ENCODE data around the gene RNU6-9. TPM values are rescaled to one million over a fixed set of nuclear protein-coding genes. Genes with fewer than 3 reads are reported as not detected.

Gene RNU6-9
- total RNA-seq, 1 donor from 2014 or later: not detected

GRCh38 chr19:931860-932647, 38.8 kb downstream of the RNU6-9 start:
- H3K9me3 Mint-ChIP-seq: no peaks in the 10 kb centered on the region
- peaks cover 7% of the 10 kb centered on the region for H3K27me3 Mint-ChIP-seq (ENCODE audit: low read depth)
- TF ChIP-seq, protein P1, sequence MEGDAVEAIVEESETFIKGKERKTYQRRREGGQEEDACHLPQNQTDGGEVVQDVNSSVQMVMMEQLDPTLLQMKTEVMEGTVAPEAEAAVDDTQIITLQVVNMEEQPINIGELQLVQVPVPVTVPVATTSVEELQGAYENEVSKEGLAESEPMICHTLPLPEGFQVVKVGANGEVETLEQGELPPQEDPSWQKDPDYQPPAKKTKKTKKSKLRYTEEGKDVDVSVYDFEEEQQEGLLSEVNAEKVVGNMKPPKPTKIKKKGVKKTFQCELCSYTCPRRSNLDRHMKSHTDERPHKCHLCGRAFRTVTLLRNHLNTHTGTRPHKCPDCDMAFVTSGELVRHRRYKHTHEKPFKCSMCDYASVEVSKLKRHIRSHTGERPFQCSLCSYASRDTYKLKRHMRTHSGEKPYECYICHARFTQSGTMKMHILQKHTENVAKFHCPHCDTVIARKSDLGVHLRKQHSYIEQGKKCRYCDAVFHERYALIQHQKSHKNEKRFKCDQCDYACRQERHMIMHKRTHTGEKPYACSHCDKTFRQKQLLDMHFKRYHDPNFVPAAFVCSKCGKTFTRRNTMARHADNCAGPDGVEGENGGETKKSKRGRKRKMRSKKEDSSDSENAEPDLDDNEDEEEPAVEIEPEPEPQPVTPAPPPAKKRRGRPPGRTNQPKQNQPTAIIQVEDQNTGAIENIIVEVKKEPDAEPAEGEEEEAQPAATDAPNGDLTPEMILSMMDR (conservative IDR thresholded peaks at IDR 0.05): no peak
- no peak overlapping the region for H3K27ac Mint-ChIP-seq (ENCODE audit: unreplicated experiment)
- peaks cover 4% of the 10 kb centered on the region for H3K4me1 Mint-ChIP-seq
- no peak for DNase-seq (ENCODE audit: low read depth, low spot score)
- peaks cover under 1% of the 10 kb centered on the region for H3K36me3 Mint-ChIP-seq (ENCODE audit: low read depth)
- H3K4me3 Mint-ChIP-seq: peak overlapping the region; percentile 62

GRCh38 chr19:932648-933552, 39.6 kb downstream of the RNU6-9 start:
- Mint-ChIP-seq H3K27ac (ENCODE audit: unreplicated experiment) (peak overlapping the region; percentile 94), H3K4me1 (peaks cover 4% of the 10 kb centered on the region), H3K27me3 (ENCODE audit: low read depth) (peaks cover 11% of the 10 kb centered on the region), H3K36me3 (ENCODE audit: low read depth) (peaks cover 5% of the 10 kb centered on the region), H3K4me3 (peak overlapping the region; percentile 44), H3K9me3 (no peaks in the 10 kb centered on the region)
- peak; percentile 56 for DNase-seq (ENCODE audit: low read depth, low spot score)
- TF ChIP-seq, protein P1 (conservative IDR thresholded peaks at IDR 0.05): no peak

DNA sequence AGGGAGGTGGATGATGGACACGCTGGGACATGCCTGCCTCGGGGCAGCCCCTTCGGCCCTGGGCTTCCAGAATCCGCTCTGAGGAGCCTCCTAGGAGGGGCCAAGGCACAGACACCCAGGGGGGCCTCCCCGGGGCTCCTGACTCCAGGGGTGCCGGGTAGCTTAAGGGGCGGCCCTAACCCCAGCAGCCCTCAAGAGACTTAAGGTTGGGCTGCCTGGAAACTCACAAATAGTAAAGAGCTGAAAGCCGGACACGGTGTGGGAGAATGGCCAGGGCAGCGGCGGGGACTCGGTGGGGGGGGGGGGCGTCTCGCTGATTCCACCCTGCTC, 40.2 kb downstream of the RNU6-9 start:
- H3K9me3 Mint-ChIP-seq: no peaks in the 10 kb centered on the region
- peaks cover 4% of the 10 kb centered on the region for H3K4me1 Mint-ChIP-seq
- H3K27ac Mint-ChIP-seq (ENCODE audit: unreplicated experiment): no peak overlapping the region
- H3K27me3 Mint-ChIP-seq (ENCODE audit: low read depth): peaks cover 14% of the 10 kb centered on the region
- TF ChIP-seq, protein P1 (conservative IDR thresholded peaks at IDR 0.05): no peak
- H3K36me3 Mint-ChIP-seq (ENCODE audit: low read depth): peaks cover 8% of the 10 kb centered on the region
- no peak for DNase-seq (ENCODE audit: low read depth, low spot score)
- H3K4me3 Mint-ChIP-seq: peak overlapping the region; percentile 56

GRCh38 chr19:934197-934840, 41.0 kb downstream of the RNU6-9 start:
- Mint-ChIP-seq H3K9me3 (no peaks in the 10 kb centered on the region), H3K4me3 (no peak overlapping the region), H3K27ac (ENCODE audit: unreplicated experiment) (no peak overlapping the region), H3K27me3 (ENCODE audit: low read depth) (peaks cover 16% of the 10 kb centered on the region), H3K4me1 (peaks cover 5% of the 10 kb centered on the region), H3K36me3 (ENCODE audit: low read depth) (peaks cover 8% of the 10 kb centered on the region)
- TF ChIP-seq, protein P1 (conservative IDR thresholded peaks at IDR 0.05): no peak
- no peak for DNase-seq (ENCODE audit: low read depth, low spot score)

GRCh38 chr19:934865-935479, 41.7 kb downstream of the RNU6-9 start:
- Mint-ChIP-seq H3K36me3 (ENCODE audit: low read depth) (peaks cover 13% of the 10 kb centered on the region), H3K4me3 (no peak overlapping the region), H3K27ac (ENCODE audit: unreplicated experiment) (no peak overlapping the region), H3K27me3 (ENCODE audit: low read depth) (peaks cover 23% of the 10 kb centered on the region), H3K4me1 (peaks cover 11% of the 10 kb centered on the region), H3K9me3 (no peaks in the 10 kb centered on the region)
- TF ChIP-seq, protein P1 (conservative IDR thresholded peaks at IDR 0.05): no peak
- no peak for DNase-seq (ENCODE audit: low read depth, low spot score)
